Ovary (tissue), 3 donors: ENCODE measurements around the gene HSPH1.

Source experiments
- POLR2A ChIP-seq: fragments of 450-650 bp; IDR thresholded peaks from one replicate; pipeline ENCODE4 v1.6.1; 2017; ENCODE audit warnings: antibody characterized with exemption, mild to moderate bottlenecking, moderate library complexity
- TF ChIP-seq, protein P1 (sequence below), 3 donors: fragments of 450-650 bp in 2 of 3; fragments of 200-600 bp in 1 of 3; IDR thresholded peaks; one replicate each; pipeline versions ENCODE4 v1.5.1 to v1.8.0; 2016 to 2022; ENCODE audit warnings: antibody characterized with exemption in 3 of 3, mild to moderate bottlenecking in 1 of 3
- donor health status: DM: no; HTN: no; CAD: no.

DNA sequence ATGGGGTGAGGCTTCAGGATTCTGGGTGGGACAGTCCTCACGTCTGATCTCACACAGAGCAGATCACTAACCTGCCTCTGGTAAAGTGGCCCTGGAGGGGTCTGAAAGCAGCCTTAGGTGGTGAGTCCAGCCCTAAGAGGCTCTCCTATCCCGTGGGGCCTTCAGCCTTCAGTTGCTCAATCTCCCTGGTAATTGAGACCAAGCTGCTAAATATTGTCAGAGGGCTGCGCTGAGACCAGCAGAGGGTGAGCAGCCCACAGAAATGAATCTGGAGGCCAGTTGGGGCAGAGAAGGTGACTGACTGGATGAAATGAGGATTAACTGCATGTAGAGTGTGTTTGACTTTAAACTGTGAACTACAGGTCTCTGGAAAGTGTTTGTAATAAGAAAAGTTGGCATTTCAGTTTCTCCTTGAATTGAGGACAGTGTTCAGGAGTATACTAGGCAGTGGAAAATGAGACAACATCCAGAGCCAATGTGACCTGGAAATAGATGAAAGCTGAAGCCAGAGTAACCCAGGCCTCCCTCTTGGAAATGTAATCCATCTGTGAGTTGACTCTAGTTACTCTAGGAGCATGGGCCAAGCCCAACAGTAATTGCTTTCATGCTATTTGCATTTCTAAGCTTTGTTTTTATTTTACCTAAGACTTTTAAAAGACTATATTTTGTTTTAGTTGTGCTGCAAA is 14.3 kb upstream of the HSPH1 start:
- TF ChIP-seq, protein P1, sequence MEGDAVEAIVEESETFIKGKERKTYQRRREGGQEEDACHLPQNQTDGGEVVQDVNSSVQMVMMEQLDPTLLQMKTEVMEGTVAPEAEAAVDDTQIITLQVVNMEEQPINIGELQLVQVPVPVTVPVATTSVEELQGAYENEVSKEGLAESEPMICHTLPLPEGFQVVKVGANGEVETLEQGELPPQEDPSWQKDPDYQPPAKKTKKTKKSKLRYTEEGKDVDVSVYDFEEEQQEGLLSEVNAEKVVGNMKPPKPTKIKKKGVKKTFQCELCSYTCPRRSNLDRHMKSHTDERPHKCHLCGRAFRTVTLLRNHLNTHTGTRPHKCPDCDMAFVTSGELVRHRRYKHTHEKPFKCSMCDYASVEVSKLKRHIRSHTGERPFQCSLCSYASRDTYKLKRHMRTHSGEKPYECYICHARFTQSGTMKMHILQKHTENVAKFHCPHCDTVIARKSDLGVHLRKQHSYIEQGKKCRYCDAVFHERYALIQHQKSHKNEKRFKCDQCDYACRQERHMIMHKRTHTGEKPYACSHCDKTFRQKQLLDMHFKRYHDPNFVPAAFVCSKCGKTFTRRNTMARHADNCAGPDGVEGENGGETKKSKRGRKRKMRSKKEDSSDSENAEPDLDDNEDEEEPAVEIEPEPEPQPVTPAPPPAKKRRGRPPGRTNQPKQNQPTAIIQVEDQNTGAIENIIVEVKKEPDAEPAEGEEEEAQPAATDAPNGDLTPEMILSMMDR (IDR thresholded peaks at IDR 0.05): no peak
- no peak for TF ChIP-seq POLR2A
